LNCAP (cell line): ENCODE measurements around the gene DGKQ.

ENCODE experiments used
- CTCF ChIP-seq: fragments of 450-650 bp; IDR thresholded peaks from 2 replicates; pipeline ENCODE4 v1.5.1; 2017; ENCODE audit warnings: mild to moderate bottlenecking

The DGKQ gene, protein sequence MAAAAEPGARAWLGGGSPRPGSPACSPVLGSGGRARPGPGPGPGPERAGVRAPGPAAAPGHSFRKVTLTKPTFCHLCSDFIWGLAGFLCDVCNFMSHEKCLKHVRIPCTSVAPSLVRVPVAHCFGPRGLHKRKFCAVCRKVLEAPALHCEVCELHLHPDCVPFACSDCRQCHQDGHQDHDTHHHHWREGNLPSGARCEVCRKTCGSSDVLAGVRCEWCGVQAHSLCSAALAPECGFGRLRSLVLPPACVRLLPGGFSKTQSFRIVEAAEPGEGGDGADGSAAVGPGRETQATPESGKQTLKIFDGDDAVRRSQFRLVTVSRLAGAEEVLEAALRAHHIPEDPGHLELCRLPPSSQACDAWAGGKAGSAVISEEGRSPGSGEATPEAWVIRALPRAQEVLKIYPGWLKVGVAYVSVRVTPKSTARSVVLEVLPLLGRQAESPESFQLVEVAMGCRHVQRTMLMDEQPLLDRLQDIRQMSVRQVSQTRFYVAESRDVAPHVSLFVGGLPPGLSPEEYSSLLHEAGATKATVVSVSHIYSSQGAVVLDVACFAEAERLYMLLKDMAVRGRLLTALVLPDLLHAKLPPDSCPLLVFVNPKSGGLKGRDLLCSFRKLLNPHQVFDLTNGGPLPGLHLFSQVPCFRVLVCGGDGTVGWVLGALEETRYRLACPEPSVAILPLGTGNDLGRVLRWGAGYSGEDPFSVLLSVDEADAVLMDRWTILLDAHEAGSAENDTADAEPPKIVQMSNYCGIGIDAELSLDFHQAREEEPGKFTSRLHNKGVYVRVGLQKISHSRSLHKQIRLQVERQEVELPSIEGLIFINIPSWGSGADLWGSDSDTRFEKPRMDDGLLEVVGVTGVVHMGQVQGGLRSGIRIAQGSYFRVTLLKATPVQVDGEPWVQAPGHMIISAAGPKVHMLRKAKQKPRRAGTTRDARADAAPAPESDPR

GRCh38 chr4:973431-974397, at the start of gene DGKQ:
TSS of gene DGKQ (minus strand) at chr4:973569. CDS start at chr4:973482, 87 bp downstream.
- TF ChIP-seq CTCF, result no peak

- no peak for TF ChIP-seq CTCF
Measured at GRCh38 chr4:1022739-1023066, 49.3 kb upstream of the DGKQ start.

GRCh38 chr4:1022051-1022738, 48.8 kb upstream of the DGKQ start:
- TF ChIP-seq CTCF, result no peak

DNA sequence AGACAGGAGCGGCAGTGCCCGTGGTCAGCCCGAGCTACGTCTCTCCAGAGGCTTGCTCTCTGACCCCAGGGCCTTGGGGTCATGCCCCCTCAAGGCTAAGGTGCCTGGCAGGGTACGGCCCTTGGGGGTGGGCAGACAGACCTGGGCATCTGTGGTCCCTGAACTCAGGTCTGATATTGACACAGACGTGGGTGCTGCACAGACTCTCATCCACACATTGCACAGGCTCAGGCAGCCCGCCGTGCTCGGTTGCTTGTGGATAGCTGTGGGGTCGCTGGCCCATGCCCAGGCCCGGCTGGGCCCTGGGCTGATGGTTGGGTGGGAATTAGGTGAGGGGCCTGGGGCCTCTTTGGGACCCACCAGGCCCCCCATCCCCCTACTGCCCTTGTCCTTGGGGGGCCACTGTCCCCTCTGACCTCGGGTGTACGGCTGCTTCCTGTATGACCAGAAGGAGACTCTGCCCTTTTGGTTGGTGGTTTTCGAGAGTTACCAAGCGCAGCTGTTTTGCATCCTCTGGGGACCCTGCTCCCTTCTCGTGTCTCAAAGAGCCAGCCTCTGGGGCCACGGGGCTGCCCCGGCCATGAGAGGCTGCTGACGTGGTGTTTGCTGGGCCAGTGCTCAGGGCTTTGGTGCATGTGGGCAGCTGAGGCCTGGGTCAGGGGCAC, 48.1 kb upstream of the DGKQ start:
- no peak for TF ChIP-seq CTCF

DNA sequence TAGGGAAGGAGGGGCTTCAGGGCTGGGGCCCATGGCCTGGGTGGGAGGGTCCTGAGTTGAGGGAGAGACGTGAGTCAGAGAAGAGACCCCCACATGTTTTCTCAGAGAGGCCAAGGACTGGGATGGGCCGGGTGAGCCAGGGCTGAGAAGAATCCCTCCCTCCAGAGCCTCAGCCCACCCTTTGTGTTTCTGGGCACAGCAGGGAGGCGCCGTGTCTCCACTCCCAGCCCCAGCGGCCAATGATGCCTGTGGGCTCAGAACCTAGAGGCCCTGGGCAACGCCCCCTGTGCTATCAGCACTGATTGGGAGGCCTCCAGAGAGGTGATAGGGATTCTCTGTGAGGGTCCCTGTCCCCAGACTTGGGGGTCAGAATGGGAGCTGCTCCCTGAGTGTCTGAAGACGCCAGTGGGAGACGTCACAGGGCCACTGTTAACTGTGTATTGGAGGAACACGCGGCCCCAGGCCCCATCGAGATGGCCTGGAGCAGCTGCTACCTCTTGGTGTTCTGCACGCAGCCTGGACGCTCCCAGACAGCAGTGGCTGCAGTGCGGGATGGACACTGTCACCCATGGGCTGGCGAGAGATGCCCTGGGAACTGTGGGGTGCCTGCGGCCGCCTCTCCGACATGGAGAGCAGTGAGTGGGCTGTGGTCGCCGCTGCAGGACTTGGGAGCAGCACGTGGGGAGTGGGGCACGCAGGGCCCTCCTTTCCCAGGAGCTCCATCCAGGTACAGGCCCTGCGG, 46.5 kb upstream of the DGKQ start:
- TF ChIP-seq CTCF, result no peak

DNA sequence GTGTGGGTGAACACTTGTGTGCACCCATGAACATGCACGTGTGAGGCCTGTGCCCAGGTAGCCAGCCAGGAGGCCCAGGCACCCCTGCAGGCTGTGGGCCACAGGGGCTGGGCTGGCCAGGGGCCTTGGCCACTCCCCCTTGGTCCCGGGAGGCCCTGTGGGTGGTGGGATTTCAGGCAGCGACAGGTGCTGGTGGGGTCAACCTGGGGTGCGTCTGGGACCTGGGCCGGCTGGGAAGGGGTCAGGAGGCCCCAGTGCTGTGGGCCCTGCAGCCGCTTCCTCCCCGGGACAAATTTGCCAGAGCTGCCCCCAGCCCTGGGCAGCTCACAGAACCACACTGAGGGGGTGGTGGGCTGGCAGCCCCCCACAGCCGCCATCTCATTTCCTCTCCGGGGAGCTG, 46.0 kb upstream of the DGKQ start:
- no peak for TF ChIP-seq CTCF
